H4 (cell line): ENCODE measurements around the gene PNPLA1. TPM values are rescaled to one million over a fixed set of nuclear protein-coding genes. Genes with fewer than 3 reads are reported as not detected.
A peak's percentile ranks its signal among the peaks of the same experiment; 100 is the strongest.

Source experiments
- DNase-seq: peaks from one replicate; pipeline ENCODE4 v3.0.0-alpha.2; 2015; ENCODE audit warnings: low spot score
- total RNA-seq: library from RNA; depleted of rRNA; stranded (reverse); fragments of >200 nt; shearing (Covaris generic); gene quantifications from 2 replicates; pipeline ENCODE4 v1.2.3, GENCODE V29; 2014

The PNPLA1 gene
- total RNA-seq, 1 experiment from 2014 or later = not detected

DNA sequence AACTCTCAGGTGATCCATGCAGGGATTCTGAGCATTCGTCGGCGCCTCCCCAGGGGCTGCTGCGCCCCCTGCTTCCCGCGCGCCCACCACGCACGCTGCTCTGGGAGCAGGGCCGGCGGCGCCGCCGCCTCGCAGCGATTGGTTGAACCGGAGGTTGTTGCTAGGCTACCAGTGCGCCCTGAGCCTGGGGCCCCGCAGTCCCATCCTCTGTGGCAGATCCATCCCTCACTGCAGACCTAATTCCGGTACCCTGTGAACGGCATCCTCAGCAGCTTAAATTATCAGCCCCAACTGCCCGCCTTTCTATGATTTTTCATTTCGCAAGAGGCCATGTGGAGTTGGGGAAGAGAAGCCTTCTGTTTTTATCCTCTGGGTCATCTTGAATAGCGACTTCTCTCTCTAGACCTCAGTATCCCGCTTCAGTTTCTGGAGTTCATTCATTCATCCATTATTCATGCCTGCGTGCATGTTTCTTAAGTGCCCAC lies 15.4 kb downstream of the PNPLA1 start:
- DNase-seq = no peak

DNA sequence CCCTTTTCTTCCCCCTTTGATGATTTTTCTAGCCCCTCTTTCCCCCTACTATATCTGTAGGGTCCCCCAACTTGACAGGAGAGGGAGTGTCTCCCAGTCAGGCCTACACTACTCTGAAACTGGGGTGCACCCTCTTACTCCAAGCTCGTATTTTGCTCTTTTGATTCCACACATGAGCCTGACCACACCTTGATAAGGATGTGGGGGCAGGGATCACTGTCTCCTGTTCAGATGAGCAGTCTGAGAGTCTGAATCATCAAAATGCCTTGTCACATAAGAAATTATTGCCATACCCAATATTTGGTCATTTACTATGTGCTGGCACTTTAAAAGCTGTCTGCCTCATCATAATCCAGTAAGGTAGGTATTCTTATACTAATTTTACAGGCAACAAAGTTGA lies 15.9 kb downstream of the PNPLA1 start:
- DNase-seq = no peak

DNA sequence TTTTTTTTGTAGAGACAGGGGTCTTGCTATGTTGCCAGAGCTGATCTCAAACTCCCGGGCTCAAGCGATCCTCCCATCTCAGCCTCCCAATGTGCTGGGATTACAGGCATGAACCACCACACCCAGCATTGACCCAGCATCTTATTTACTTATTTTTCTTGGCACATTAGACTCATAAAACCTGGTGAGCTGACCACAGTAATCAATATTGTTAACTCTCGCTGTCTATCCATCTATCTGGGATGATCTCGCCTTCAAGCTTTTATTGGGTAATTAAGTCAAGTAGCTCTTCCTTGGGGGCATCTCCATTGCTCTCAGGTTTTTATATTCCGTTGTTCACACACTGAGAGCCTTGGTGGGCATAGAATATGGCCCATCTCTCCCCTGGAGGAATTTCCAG lies 17.0 kb downstream of the PNPLA1 start:
- DNase-seq = no peak

DNA sequence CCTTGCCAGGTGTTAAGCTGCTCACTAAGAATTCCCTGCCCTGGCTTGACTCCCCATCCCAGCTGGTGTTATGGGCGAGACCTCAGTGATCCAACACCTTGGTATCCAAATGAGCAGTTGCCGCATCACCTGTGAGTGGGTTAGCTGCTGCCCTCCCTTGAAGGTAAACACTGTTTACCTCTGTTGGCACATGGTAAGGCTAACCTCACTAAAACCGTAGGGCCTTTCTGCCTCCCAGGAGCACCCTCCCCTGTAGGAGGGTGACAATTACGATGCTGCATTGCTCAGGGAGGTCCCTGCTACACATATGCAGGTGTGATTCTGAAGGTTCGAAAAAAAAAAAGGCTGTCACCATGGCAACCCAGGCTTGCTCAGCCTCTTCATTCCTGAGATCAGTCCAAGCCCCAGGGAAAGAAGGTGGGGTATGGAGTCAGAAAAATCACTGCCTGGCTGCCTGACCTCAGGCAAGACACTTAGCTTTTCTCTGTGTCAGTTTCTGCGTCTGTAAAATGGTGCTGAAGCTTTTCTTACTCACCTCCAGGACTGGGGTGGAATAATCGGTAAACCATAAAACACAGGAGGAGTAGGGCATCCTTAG lies 19.5 kb downstream of the PNPLA1 start:
- DNase-seq = no peak

DNA sequence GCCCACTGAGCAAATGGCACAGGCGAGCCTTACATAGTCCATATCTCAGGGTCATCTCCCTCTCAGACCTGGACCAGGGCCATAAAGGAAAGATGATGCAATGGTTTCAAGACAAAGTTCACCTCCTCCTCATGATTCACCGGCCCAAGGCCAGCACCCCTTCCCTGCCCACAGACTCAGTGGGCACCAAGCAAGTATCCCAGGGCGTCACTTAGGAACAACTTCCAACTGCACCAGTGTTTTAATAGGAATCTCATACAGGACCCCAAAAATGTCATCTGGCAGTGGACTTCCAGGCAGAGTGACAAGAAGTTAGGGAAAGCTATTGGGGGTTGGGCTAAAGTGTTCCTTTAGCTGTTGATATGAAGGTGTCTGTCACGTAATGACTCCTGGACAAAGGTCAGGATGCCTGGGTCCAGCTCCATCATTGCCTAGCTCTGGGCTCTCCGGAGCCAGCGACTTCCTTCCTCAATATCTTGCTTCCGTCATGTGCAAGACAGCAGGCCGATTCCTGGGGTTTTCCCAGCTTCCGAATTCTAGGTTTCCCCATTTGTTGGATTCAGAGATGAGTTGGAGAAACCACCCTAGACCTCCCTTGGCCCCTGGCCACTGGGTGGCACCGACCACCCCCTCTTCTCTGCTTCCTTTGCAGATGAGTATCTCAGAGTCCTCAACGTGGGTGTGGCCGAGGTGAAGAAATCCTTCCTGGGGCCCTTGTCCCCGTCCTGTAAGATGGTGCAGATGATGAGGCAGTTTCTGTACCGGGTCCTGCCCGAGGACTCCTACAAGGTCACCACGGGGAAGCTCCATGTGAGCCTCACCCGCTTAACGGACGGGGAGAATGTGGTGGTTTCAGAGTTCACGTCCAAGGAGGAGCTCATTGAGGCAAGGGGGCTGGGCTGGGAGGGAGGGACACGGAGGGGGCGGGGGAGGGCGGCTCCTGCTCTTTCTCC lies 21.1 kb downstream of the PNPLA1 start:
- no peak for DNase-seq

DNA sequence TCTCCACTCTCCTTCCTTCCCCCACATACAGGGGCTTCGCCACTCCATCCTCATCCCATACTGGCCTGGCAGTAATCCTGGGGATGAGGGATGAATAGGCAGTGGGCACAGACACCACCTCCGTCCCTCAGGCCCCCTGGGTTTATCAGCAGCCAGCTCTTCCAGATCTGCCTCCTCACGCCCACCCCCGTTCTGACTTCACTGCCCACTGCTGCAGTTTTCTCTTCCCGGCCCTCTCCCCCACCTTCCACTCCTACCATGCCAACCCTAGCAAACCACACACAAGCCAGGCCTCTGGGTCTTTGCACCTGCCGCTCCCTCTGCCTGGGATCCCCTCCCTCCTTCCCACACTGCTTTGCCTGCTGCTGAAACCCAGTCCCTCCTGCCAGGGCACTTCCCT lies 22.3 kb downstream of the PNPLA1 start:
- DNase-seq = no peak

DNA sequence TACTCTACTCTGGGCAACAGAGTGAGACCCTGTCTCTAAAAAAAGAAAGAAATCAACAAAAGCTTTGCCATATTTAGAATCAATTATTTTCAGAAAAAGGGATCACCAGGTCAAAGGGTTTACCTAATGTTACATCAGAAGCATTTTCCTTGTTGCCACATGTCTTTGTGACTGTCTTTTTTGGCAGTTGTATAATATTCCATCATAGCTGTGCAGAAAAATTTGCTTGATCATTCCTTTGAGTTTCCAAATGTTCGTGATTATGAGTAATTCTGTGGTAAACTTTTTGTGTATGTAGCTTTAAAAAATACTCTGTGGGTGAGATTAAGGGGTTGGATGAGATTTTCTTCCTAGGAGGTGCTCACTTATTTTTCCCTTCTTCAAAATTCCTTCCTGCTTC lies 26.4 kb downstream of the PNPLA1 start:
- DNase-seq = no peak

DNA sequence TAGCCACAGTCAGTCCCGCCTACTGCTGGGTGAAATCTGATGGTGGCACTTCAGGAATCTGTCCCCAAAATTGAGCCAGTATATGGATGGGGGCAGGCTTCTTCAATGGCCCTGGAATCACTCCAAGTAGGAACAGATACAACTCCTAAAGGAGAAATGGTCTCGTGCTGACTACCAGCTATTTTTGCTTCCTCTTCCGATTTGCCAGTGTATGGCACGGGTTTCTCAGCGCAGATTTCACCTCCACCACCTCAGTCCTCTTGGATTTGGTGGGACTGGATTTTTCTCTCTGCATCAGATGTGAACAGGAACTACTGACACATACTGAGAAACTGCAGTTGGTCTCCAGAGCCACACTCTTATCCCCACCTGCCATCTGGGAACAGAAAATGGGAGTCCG lies 27.2 kb downstream of the PNPLA1 start:
- no peak for DNase-seq

DNA sequence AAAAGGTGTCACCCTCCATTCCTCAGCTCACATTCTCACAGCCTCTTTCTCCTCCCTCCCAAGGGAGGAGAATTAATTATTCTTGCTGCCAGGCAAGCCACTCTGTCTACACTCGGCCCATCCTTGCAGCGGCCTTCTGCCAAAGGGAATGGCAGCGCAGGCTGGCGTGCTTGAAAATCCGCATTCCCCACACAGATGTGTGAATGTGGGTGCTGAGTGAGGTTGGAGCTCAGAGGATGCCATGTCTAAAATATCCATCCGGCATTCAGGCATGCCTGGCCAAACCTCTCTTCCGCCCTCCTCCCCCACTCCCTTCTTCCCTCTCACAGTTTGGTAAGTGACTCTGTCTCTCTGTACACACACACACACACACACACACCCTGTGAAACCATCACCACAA lies 27.7 kb downstream of the PNPLA1 start:
- DNase-seq = no peak

DNA sequence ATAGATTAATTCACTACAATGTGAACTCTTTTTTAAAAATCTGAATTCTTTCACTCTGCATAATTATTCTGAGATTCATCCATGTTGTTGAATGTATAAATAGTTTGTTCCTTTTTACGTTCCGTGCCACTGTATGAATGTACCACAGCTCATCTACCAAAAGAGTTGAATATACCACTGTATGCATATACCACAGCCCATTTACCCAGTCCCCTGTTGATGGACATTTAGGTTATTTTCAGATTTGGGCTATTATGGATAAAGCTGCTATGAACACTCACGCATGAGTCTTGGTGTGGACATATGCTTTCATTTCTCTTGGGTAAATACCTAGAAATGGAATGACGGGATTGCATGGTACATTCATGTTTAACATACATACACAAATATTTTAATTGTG lies 28.2 kb downstream of the PNPLA1 start:
- DNase-seq = no peak

DNA sequence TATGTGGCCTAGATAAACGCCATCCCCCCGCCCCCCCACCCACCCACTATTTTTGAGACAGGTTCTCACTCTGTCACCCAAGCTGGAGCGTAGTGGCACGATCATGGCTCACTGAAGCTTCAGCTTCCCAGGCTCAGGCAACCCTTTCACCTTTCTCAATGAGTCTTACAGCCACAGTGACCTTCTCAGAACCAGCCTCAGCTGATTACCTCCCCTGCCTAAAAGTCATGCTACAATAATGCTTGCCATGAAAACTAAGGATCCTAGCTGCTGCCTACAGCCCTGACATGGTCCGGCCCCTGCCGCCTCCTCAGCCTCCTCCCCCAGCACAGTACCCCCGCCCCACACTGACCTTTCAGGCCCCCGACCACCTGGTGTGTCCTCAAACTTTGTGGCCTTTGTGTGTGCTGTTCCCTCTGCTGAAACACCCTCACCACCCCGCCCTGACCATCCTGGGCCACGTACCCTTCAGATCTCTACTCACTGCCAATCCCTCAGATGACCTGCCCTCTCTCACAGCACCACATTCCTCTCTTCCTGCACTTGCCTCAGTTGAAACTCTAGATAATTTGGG lies 31.3 kb downstream of the PNPLA1 start:
- DNase-seq = no peak

DNA sequence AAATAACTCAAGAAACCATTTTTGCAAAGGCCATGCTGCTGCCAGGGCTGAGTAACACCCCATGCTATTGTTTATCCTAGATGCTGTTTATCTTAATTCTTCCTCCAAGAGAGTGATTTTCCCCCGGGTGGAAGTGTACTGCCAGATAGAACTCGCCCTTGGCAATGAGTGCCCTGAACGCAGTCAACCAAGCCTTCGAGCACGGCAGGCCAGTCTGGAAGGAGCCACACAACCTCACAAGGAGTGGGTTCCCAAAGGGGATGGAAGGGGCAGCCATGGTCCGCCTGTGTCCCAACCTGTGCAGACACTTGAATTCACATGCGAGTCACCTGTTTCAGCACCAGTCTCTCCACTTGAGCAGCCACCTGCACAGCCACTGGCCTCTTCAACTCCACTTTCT lies 31.9 kb downstream of the PNPLA1 start:
- no peak for DNase-seq

DNA sequence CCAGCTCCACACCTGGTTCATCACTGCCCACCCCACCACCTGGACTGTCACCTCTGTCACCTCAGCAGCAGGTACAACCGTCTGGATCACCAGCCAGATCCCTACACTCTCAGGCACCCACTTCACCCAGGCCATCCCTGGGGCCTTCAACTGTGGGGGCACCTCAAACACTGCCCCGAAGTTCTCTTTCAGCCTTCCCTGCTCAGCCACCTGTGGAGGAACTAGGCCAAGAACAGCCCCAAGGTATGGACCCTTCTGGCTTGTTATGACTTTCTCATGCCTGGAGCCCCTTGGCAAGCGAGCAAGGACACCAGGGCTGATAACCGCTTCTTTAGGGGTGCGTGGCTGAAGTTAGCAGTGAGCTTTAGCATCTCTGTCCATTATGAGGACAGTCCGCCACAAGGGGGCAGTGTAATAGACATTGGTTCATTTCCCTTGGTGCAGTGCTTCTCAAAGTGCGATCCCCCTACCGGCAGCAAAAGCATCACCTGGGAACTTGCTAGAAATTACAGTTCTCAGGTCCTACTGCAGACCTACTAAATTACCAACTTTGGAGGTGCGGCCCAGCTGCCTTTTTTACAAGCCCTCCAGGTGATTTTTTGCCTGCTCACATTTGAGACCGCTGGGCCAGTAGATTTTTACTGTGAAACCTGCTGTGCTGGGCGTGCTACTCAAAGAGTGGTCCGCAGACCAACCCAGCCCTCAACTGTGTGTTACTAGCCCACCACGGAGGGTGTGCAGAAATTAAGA lies 32.5 kb downstream of the PNPLA1 start:
- peak; percentile 89 for DNase-seq

DNA sequence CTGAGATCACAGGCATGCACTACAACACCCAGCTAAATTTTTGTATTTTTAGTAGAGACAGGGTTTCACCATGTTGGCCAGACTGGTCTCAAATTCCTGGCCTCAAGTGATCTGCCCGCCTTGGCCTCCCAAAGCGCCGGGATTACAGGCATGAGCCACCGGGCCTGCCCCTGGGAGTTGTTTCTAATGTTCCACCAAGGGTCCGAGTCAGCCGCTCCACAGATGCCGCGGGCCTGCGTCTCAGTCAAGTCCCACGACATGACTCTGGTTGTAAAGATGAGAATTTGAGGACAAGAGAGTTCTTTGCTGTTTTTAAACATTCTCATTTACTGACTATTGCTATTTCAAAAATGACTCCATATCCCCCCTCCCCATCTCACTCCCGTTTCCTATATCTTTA lies 36.0 kb downstream of the PNPLA1 start:
- no peak for DNase-seq

DNA sequence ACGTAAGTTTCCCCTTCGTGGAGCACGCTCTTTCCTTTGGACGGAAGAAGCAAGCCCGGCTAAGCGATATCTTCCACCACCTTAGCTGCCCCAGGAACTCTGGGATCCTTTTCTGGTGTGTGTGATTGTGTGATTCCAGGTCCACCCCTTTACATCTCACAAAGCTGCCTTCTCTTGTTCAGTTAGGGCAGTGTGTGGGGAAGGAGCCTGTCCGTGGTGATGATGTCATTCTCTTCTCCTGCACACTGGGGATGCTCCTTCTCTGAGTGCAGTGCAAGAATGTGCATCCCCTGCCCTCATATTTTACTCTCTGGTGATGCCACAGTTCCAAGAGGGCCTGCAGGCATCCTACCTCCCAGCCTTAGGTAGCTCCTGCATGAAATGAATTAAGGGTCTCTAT lies 36.5 kb downstream of the PNPLA1 start:
- DNase-seq = no peak

DNA sequence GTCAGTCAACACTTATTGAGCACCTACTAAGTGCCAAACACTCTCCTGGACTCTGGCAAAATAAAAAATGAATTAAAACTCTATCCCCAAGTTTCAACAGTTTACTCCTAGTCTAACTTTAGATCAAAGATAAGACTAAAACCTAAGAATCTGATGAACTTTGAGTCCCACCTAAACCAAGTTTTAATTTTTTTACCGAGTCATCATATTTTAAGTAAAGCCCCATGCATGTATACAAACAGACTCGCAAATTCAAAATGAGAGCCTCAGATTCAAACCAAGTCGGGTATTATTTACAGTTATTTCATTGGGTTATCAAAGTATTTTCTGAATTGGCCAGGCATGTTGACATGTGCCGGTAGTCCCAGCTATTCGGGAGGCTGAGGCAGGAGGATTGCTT lies 38.7 kb downstream of the PNPLA1 start:
- no peak for DNase-seq

DNA sequence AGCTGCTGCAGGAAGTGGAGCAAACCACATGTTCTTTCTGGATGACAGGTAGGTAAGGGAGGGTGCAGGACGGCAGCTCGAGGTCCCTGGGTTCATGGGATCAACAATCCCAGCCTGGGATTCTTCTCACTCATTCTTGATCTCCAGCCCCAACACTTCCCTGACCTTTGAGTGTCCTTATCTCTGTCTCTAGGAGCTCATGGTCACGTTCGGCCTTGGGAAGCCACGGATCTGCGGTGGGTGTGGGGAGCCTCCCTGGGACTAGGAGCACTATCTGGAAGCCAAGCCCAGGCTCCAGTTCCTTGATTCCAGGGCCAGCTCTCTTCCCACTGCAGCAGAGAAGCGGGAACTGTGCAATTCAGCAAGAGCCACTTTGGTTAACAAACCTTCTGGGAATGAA lies 39.3 kb downstream of the PNPLA1 start:
- DNase-seq = no peak

DNA sequence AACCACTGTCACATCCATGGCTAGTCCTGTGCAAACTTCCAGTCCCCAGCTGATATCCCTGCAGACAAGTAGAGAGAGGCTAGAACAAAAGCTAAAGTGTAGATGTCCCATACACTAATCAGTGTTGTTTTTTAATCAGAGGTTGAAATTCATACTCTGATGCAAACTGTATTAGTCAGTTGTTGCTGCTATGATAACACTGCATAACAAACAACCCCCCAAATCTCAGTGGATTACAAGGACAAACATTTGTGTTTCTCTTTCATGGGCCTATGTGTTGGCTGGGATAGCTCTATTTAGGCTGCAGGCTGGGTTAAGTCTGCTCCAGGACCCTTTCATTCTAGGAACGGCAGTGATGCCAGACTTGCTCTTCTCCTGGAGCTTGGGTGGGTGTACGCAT lies 40.0 kb downstream of the PNPLA1 start:
- no peak for DNase-seq

DNA sequence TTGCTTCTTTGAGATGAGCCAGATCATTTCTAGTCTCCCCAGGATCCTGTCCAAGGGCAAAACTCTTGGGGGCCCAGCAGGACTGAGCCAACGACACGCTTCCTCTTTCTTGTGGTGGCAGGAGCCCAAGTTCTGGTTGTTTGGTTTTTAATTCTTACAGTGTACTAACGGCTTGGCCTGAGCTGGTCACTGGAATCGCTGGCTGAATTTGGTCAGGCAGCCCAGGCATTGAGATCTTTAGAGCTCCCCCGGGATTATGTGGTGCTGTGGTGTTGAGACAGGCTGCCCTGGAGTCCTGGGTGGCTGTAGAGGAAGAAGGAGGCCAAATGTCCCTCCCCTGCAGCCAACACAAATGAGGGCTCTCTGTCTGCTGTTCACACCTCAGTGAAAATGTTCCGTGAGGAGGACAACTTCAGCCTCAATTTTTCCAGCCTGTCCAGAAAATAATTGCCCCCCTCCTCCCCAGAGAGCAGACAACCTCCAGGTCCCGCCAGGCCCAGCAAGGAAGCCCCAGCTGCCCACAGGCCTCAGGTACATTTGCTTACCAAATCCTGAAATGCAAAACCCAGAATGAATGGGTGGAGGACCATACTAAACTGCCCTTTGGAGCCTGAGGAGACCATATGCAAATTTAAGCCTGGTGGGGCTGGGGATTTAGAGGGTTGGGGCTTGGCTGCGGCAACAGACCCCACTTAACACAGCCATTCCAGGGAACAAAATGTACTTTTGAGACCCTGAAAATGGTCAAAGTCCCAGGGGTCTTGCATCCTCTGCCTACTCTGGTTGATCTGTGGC lies 43.2 kb downstream of the PNPLA1 start:
- DNase-seq = no peak

DNA sequence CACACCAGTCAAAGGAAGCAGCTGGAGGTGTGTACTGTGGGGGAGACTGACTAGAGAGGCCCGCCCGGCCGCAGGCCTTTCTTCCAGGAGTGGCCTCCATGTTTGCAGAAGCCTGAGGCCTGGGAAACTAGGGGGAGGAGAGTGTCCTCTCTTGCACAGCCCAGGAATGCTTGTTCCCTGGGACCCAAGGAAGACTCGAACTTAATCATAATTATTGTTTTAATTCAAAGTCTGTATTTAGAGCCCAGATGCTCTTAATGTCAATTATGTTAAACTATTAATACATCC lies 43.7 kb downstream of the PNPLA1 start:
- no peak for DNase-seq

DNA sequence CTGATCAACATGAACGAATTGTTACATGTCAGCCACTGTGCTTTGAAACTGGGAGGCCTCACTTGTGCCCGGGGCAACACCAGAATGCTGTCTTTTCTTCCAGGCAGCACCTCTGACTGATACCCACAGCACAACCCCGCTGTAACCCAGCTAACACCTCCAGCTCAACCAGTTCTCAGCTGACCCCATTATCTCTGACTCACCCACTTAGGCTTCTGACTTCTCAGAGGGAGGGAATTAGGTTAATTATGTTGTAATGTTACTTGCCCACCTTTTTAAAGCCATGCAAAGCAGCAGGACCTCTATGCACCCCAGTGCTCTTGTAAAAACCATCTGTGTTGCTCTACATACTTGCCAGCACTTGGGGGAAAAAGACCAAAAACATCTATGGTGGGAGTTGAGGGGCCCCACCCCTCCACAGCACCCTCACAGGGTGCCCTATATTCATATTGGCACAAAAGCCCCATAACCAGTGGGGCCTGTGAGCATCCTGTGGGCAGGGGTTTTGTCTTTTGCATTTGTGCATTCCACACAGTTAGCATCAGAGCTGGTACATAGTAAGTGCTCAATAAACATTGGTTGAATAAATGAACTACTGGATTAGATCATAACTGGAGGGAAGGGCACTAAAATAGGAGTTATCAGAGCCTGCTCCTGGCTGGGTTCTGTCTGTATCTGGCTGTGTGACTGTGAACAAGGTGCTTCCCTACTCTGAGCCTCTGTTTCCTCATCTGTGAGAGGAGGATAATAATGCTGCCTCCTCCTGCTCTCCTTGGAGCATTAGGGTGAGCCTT lies 44.6 kb downstream of the PNPLA1 start:
- peak; percentile 25 for DNase-seq
